Stimulated activated CD8-positive, alpha-beta memory T cell treated with anti-CD3 and anti-CD28 coated beads, Interleukin-12 subunit alpha, Interleukin-12 subunit beta, amount 100 ng/mL, for 1 hour (primary cell): Measurements from ENCODE around the gene LIME1.
"Not testable (repeated sequence)": the region's sequence is repeated elsewhere in the genome, so short reads cannot be mapped to it uniquely, and the experiment has no call there.

Experiments used
- DNase-seq: peaks from one replicate; pipeline ENCODE4 v3.0.0-alpha.2; 2020; ENCODE audit warnings: low read depth

The LIME1 gene

GRCh38 chr20:63773571-63774241 is 37.2 kb downstream of the LIME1 start:
- no peak for DNase-seq

- DNase-seq, result no peak
These were observed 37.8 kb downstream of the LIME1 start for GRCh38 chr20:63774306-63774705.

GRCh38 chr20:63775096-63775978 is 38.9 kb downstream of the LIME1 start:
- DNase-seq, result no peak

- DNase-seq, result not testable (repeated sequence)
These were observed 40.4 kb downstream of the LIME1 start for GRCh38 chr20:63776875-63777274.

- DNase-seq, result no peak
These were observed 41.1 kb downstream of the LIME1 start for GRCh38 chr20:63777614-63778013.

- no peak for DNase-seq
These were observed 41.7 kb downstream of the LIME1 start for GRCh38 chr20:63778034-63778752.

- DNase-seq, result no peak
These were observed 42.4 kb downstream of the LIME1 start for GRCh38 chr20:63778857-63779256.

GRCh38 chr20:63781181-63781580 is 44.7 kb downstream of the LIME1 start:
- no peak for DNase-seq

GRCh38 chr20:63782051-63782471 is 45.6 kb downstream of the LIME1 start:
- DNase-seq, result peak; percentile 15

- no peak for DNase-seq
These were observed 46.1 kb downstream of the LIME1 start for GRCh38 chr20:63782521-63782971.

GRCh38 chr20:63783970-63784369 is 47.5 kb downstream of the LIME1 start:
- no peak for DNase-seq

GRCh38 chr20:63785691-63786131 is 49.2 kb downstream of the LIME1 start:
- DNase-seq, result no peak

- no peak for DNase-seq
These were observed 50.8 kb downstream of the LIME1 start for GRCh38 chr20:63787302-63787701.

- no peak for DNase-seq
These were observed 51.3 kb downstream of the LIME1 start for GRCh38 chr20:63787749-63788148.
